K562 (cell line): ENCODE data around the gene MICU1. TPM values are rescaled to one million over a fixed set of nuclear protein-coding genes. Genes with fewer than 3 reads are reported as not detected.
A peak's percentile ranks its signal among the peaks of the same experiment; 100 is the strongest.

Experiments
- ATF7 ChIP-seq: fragments of 450-650 bp; IDR thresholded peaks from 2 replicates; pipeline ENCODE4 v1.7.1; 2014; ENCODE audit warnings: mild to moderate bottlenecking, moderate library complexity
- CAMTA2 ChIP-seq: fragments of 250-450 bp; sonication (Bioruptor Pico); conservative IDR thresholded peaks from 2 replicates; pipeline ENCODE4 v1.5.1; 2022
- DMBX1 ChIP-seq: fragments of 250-450 bp; sonication (Bioruptor Pico); IDR thresholded peaks from 2 replicates; pipeline ENCODE4 v1.8.0; 2022; ENCODE audit warnings: inconsistent platforms, mild to moderate bottlenecking, moderate library complexity, borderline replicate concordance
- ESRRB ChIP-seq: fragments of 250-450 bp; sonication (Bioruptor Pico); IDR thresholded peaks from 2 replicates; pipeline ENCODE4 v1.5.0; 2020; ENCODE audit warnings: mild to moderate bottlenecking, moderate library complexity, borderline replicate concordance
- FOSL1 ChIP-seq: fragments of 200-800 bp; sonication (Bioruptor generic); conservative IDR thresholded peaks from 2 replicates; pipeline ENCODE4 v1.6.1; 2016; ENCODE audit warnings: missing genetic modification characterization, missing compliant biosample characterization
- FOXA1 ChIP-seq: fragments of 450-650 bp; IDR thresholded peaks from 2 replicates; pipeline ENCODE4 v1.6.1; 2016; ENCODE audit warnings: mild to moderate bottlenecking, borderline replicate concordance
- HEY1 ChIP-seq: fragments of 250-450 bp; sonication (Bioruptor Pico); IDR thresholded peaks from 2 replicates; pipeline ENCODE4 v1.5.0; 2020; ENCODE audit warnings: mild to moderate bottlenecking, moderate library complexity, borderline replicate concordance
- KDM5B ChIP-seq: fragments of 200-600 bp; sonication (generic); IDR thresholded peaks from 2 replicates; pipeline ENCODE4 v1.6.1; 2012; ENCODE audit warnings: low read depth, mild to moderate bottlenecking, moderate library complexity, low read length, control low read depth, inconsistent platforms; ENCODE audit not compliant: insufficient replicate concordance
- MEF2D ChIP-seq: conservative IDR thresholded peaks from 2 replicates; pipeline ENCODE4 v1.6.1; 2016; ENCODE audit warnings: low read depth, missing genetic modification characterization, missing compliant biosample characterization
- NFXL1 ChIP-seq: fragments of 450-650 bp; formaldehyde crosslinking; IDR thresholded peaks from 2 replicates; pipeline ENCODE4 v1.4.0; 2021; ENCODE audit warnings: mild to moderate bottlenecking
- NR4A1 ChIP-seq, 2 experiments: fragments of 250-450 bp in 1 of 2; fragments of 450-650 bp in 1 of 2; sonication (Bioruptor Pico) in 1 of 2; IDR thresholded peaks; 2 replicates each; pipeline versions ENCODE4 v1.4.0 to v1.6.1; 2016 to 2020; ENCODE audit warnings: mild to moderate bottlenecking in 2 of 2, missing compliant biosample characterization in 1 of 2, missing genetic modification characterization in 1 of 2, moderate library complexity in 1 of 2
- PHTF2 ChIP-seq: fragments of 250-450 bp; sonication (Bioruptor Pico); IDR thresholded peaks from 2 replicates; pipeline ENCODE4 v1.5.0; 2021; ENCODE audit warnings: mild to moderate bottlenecking
- PTTG1 ChIP-seq: fragments of 450-650 bp; IDR thresholded peaks from 2 replicates; pipeline ENCODE4 v1.6.1; 2016; ENCODE audit warnings: low read depth, mild to moderate bottlenecking, missing genetic modification characterization, missing compliant biosample characterization
- PYGO2 ChIP-seq: fragments of 450-650 bp; IDR thresholded peaks from 2 replicates; pipeline ENCODE4 v1.6.1; 2016; ENCODE audit warnings: mild to moderate bottlenecking, missing genetic modification characterization, moderate library complexity, missing compliant biosample characterization
- RBM25 ChIP-seq: fragments of 200-400 bp; formaldehyde crosslinking; IDR thresholded peaks from 2 replicates; pipeline ENCODE4 v1.6.1; 2018; ENCODE audit warnings: low read length, low read depth, moderate library complexity; ENCODE audit not compliant: severe bottlenecking
- SRSF3 ChIP-seq: fragments of 200-400 bp; formaldehyde crosslinking; IDR thresholded peaks from 2 replicates; pipeline ENCODE4 v1.6.1; 2016; ENCODE audit warnings: mild to moderate bottlenecking, low read length, moderate library complexity; ENCODE audit not compliant: insufficient read depth
- TARDBP ChIP-seq: fragments of 450-650 bp; IDR thresholded peaks from 2 replicates; pipeline ENCODE4 v1.6.1; 2016
- ZBTB43 ChIP-seq: sonication (generic); formaldehyde crosslinking; IDR thresholded peaks from 2 replicates; pipeline ENCODE4 v1.8.0; 2023; ENCODE audit warnings: mild to moderate bottlenecking, missing genetic modification reagents
- ZBTB7A ChIP-seq: IDR thresholded peaks from 2 replicates; pipeline ENCODE4 v1.6.1; 2011; ENCODE audit warnings: low read depth, mild to moderate bottlenecking, low read length, moderate library complexity, borderline replicate concordance; ENCODE audit not compliant: control insufficient read depth
- ZNF324 ChIP-seq: fragments of 250-450 bp; sonication (Bioruptor Pico); IDR thresholded peaks from 2 replicates; pipeline ENCODE4 v1.4.0; 2020; ENCODE audit warnings: mild to moderate bottlenecking
- ZNF41 ChIP-seq: fragments of 250-450 bp; sonication (Bioruptor Pico); conservative IDR thresholded peaks from 2 replicates; pipeline ENCODE4 v1.4.0; 2020; ENCODE audit warnings: mild to moderate bottlenecking
- polyA plus RNA-seq, 8 experiments: library from polyadenylated mRNA; depleted of rRNA in 4 of 8; stranded (reverse) in 5 of 8; unstranded in 3 of 8; fragments of >200 nt; fragmentation: Nextera tagmentation in 2 of 8; fragmentation: Illumina TruSeq in 1 of 8; extraction: Ambion mirVana in 2 of 8; extraction: Trizol in 1 of 8; gene quantifications; 2 replicates each; pipeline versions ENCODE4 v1.2.1 to v1.2.3, GENCODE V29; 2011 to 2014; ENCODE audit warnings: inconsistent platforms in 1 of 8, missing spikeins in 1 of 8
- total RNA-seq, 7 experiments: library from RNA; depleted of rRNA in 6 of 7; stranded (reverse); fragments of >200 nt in 6 of 7; fragmentation: Illumina TruSeq in 2 of 7; extraction: Trizol in 2 of 7; gene quantifications; 2 replicates each; pipeline versions ENCODE4 v1.2.1 to v1.2.3, GENCODE V29; 2011 to 2021; ENCODE audit warnings: low replicate concordance in 1 of 7
- TF ChIP-seq, protein P1 (sequence below): fragments of 450-650 bp; IDR thresholded peaks from 2 replicates; pipeline ENCODE4 v1.6.1; 2017; ENCODE audit warnings: mild to moderate bottlenecking, moderate library complexity
- TF ChIP-seq, protein P2 (sequence below): fragments of 150-350 bp; conservative IDR thresholded peaks from 2 replicates; pipeline ENCODE4 v1.6.1; 2014; ENCODE audit warnings: low read length

MICU1 gene
- total and polyA plus RNA-seq, 9 of the 15 experiments (the other 6 are each of a cell fraction or from before 2014, with no cell fraction given) = 29.3 to 76.8 (median 48.4) TPM

DNA sequence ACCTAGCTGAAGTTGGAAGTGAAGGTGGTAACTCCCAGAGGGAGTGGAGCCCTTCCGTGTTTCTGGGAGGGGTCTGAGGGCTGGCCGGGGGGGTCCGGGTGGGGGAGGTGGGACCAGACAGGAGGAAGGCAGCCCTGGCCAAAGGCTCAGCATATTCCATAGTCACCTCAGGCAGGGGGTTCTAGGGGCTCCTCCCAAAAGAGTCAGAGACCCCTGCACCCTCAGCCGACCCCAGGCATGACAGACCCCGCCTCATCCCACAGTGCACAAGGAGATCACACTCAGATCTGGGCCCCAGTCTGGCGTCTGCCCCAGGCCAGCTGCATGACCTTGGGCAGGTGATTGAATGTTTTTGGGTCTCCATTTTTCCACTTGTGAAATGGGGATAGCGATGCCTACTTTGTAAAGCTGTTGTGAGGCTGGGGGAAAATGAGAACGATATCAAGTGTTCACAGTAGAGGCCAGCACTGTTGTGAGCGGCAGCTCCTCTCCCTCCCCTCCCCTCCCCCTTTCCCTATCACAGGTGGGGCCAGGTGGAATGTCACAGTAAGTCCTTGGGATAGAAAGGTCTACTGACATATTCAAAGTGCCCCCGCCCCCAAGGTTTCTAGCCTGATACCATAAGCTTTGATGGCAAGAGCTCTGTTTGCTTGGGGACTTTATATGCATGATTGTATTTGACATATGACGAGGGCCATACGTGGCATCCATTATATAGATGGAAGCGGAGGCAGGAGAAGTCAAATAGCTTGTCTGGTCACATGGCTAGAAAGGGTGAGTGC, 304.4 kb downstream of the MICU1 start (continued):
- TF ChIP-seq ZBTB7A (peak; percentile 81), DMBX1 (CRISPR knock-in tag) (peak; percentile 83), ESRRB (CRISPR knock-in tag) (no peak), CAMTA2 (CRISPR knock-in tag) (no peak), ZNF41 (peak; percentile 52; the same call in 1 of the 2 replicates), PTTG1 (tag) (peak; percentile 40; the same call in 1 of the 2 replicates), FOSL1 (no peak), PYGO2 (tag) (0 out of 2 replicates have a peak, but pooled peaks have one; percentile 33), ATF7 (no peak), MEF2D (tag) (peak; percentile 66), KDM5B (peak; percentile 51), SRSF3 (0 out of 2 replicates have a peak, but pooled peaks have one; percentile 61), ZBTB43 (CRISPR knock-in tag) (0 out of 2 replicates have a peak, but pooled peaks have one; percentile 64), PHTF2 (CRISPR knock-in tag) (0 out of 2 replicates have a peak, but pooled peaks have one; percentile 19), NFXL1 (CRISPR knock-in tag) (peak; percentile 74), ZNF324 (CRISPR knock-in tag) (peak; percentile 45; the same call in 1 of the 2 replicates), HEY1 (CRISPR knock-in tag) (no peak), RBM25 (peak; percentile 36), TARDBP (0 out of 2 replicates have a peak, but pooled peaks have one; percentile 23), NR4A1 (CRISPR knock-in tag; IDR thresholded peaks at IDR 0.05) (no peak), NR4A1 (tag; IDR thresholded peaks at IDR 0.05) (peak; percentile 88), FOXA1 (no peak)
- TF ChIP-seq, protein P1, sequence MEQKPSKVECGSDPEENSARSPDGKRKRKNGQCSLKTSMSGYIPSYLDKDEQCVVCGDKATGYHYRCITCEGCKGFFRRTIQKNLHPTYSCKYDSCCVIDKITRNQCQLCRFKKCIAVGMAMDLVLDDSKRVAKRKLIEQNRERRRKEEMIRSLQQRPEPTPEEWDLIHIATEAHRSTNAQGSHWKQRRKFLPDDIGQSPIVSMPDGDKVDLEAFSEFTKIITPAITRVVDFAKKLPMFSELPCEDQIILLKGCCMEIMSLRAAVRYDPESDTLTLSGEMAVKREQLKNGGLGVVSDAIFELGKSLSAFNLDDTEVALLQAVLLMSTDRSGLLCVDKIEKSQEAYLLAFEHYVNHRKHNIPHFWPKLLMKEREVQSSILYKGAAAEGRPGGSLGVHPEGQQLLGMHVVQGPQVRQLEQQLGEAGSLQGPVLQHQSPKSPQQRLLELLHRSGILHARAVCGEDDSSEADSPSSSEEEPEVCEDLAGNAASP = no peak
- TF ChIP-seq, protein P2, sequence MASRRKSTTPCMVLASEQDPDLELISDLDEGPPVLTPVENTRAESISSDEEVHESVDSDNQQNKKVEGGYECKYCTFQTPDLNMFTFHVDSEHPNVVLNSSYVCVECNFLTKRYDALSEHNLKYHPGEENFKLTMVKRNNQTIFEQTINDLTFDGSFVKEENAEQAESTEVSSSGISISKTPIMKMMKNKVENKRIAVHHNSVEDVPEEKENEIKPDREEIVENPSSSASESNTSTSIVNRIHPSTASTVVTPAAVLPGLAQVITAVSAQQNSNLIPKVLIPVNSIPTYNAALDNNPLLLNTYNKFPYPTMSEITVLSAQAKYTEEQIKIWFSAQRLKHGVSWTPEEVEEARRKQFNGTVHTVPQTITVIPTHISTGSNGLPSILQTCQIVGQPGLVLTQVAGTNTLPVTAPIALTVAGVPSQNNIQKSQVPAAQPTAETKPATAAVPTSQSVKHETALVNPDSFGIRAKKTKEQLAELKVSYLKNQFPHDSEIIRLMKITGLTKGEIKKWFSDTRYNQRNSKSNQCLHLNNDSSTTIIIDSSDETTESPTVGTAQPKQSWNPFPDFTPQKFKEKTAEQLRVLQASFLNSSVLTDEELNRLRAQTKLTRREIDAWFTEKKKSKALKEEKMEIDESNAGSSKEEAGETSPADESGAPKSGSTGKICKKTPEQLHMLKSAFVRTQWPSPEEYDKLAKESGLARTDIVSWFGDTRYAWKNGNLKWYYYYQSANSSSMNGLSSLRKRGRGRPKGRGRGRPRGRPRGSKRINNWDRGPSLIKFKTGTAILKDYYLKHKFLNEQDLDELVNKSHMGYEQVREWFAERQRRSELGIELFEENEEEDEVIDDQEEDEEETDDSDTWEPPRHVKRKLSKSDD = no peak
